ENCODE measurements around the gene RAC2.

GRCh38 chr22:37186228-37186996 is 57.7 kb downstream of the RAC2 start:
- TF ChIP-seq POLR2A (IDR thresholded peaks at IDR 0.05) (no peak), CTCF (IDR thresholded peaks at IDR 0.05) (no peak)
